GM10266 (cell line): ENCODE results near the gene RNU6-8.

ENCODE experiments used
- DNase-seq: peaks from one replicate; pipeline ENCODE4 v3.0.0; 2012; ENCODE audit errors: extremely low spot score
- TF ChIP-seq, protein P1 (sequence below): IDR thresholded peaks from 2 replicates; pipeline ENCODE4 v1.5.1; 2012; ENCODE audit warnings: mild to moderate bottlenecking, low read depth; ENCODE audit not compliant: control insufficient read depth, insufficient read depth; ENCODE audit errors: missing control alignments

The RNU6-8 gene

DNA sequence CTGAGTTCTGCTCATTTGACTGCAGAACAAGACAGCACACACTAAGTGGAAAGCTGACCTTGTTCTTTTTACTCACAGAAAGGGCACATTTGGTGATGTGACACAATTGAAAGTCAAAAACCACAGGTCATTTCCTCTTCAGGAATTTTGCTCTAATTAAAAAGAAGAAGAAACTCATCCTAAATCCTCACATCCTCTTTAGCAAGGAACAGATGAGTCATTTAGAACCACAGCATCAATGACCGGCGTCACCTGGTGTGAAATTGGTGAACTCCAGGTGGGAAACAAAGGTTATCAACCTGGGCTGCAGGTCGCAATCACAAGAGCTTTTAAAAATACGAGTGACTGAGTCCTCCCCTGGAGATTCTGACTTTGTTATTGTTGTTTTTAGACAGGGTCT is 2.9 kb upstream of the RNU6-8 start:
- no peak for DNase-seq
- TF ChIP-seq, protein P1, sequence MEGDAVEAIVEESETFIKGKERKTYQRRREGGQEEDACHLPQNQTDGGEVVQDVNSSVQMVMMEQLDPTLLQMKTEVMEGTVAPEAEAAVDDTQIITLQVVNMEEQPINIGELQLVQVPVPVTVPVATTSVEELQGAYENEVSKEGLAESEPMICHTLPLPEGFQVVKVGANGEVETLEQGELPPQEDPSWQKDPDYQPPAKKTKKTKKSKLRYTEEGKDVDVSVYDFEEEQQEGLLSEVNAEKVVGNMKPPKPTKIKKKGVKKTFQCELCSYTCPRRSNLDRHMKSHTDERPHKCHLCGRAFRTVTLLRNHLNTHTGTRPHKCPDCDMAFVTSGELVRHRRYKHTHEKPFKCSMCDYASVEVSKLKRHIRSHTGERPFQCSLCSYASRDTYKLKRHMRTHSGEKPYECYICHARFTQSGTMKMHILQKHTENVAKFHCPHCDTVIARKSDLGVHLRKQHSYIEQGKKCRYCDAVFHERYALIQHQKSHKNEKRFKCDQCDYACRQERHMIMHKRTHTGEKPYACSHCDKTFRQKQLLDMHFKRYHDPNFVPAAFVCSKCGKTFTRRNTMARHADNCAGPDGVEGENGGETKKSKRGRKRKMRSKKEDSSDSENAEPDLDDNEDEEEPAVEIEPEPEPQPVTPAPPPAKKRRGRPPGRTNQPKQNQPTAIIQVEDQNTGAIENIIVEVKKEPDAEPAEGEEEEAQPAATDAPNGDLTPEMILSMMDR = no peak

DNA sequence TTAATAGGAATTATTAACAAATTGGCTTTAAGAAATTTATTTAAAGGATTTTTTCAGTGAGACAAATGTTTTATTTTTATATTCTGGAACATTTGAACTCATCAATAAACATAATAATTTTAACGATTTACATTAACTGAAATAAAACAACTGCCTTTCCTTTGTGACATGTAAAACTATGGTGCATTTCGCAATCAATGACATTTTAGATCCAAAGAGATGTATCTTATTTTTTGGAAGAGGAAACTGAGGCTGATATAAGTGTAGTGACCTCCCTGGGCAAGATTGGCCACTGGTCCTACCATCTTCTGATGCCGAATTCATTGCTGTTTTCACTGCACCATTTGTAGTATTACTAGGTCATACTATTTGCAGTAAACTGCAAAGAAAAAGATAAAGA is 2.5 kb upstream of the RNU6-8 start:
- DNase-seq = no peak
- TF ChIP-seq, protein P1 = no peak

DNA sequence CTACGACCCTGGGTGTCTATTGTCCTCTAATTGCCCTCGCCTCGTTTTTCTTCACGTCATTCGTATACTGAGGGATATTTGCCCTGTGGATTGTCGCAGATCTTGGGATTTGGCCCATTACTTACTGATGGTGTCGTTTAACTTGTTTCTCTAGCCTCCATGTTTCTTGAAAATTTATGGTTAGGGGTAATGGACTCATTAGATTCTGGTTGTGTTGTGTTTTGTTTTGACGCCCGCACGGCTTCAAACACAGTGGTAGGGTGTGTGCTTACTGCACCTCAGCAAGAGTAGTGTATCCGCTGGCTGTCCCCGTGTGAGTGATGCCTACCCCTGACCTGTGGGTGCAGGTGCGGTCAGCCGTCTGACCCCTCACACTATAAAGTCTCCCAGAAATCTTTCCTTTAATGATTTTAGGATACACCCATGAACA is 874 bp upstream of the RNU6-8 start:
- TF ChIP-seq, protein P1 = no peak
- no peak for DNase-seq

DNA sequence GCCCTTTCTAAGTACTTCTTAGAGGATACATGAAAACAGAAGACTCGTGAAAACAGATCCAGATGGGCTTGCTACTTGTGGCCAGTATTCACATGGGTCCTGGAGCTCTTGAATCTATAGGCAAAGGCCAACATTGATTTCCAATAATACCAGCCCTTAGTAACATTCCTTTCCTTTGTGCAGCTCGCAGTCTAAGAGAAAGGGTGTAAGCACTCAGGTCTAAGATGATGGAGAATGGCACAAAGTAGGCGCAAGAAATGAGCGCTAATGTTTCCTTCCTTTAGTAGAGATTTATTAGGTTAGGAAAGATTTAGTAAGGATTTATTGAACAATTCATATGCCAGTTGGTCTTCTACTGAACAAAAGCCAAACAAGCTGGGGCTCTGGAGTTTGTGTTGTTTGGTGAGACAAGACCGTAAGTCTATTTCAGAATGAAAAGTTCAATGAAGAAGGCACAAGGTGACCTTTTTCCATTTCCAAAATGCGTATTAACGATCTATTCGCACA is 525 bp downstream of the RNU6-8 start:
- TF ChIP-seq, protein P1 = no peak
- no peak for DNase-seq

DNA sequence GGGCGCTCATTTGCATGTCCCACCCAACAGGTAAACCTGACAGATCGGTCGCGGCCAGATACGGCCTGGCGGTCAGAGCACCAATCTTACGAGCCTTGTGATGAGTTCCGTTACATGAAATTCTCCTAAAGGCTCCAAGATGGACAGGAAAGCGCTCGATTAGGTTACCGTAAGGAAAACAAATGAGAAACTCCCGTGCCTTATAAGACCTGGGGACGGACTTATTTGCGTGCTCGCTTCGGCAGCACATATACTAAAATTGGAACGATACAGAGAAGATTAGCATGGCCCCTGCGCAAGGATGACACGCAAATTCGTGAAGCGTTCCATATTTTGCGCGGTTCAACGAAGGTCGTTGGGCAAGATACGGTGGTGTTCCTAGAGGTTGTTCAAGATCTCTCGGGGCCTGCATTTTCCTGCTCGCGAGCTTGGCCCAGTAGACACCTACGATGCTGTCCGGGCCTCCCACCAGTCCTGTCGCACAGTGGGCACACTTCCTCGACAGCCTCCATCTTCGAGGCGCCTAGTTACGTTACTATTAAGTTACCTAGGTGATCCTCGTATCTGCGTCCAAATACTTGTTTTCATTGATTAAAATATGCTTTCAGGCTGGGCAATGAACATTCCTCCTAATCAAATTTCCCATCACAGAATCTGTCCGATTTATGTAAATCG is 1.1 kb downstream of the RNU6-8 start, which contains the start of gene RNU6-7:
Gene RNU6-7 (plus strand): TSS at position 230 of the 675 bp plus-strand sequence.
- no peak for DNase-seq

DNA sequence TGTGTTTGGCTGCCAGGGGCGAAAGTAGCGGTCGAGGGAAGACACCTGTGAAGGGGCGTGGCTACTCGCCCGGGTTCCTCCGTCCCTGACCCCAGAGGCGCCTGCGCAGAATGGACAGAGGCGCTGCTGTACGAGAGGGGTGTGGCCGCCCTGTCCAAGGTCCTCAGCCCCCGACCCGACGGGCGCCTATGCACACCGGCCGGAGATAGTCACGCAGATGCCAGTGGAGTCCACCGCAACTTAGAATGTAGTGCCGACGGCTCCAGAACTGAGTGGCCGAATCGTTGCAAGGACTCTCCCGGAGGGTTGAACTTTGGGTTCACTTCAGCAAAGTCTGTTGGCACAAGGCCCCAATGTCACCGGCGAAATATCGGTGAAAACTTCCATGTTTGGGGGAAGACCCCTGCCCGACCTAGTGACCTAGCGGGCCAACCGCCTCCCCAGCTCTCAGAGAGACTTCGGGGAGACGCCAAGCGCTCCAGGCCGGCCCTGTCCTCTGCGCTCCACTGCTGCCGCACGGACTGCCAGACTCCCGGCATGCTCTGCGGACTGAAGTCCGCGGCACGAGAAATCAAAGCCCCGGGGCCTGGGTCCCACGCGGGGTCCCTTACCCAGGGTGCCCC is 1.8 kb downstream of the RNU6-8 start:
- peak; percentile 58 for DNase-seq
- TF ChIP-seq, protein P1 = no peak

More for the DNA sequence above, 1.1 kb downstream of the RNU6-8 start, which contains the start of gene RNU6-7:
- TF ChIP-seq, protein P1 = no peak
